Ishikawa (cell line): ENCODE data around the gene RALGAPA2.

Experiments
- CREB1 ChIP-seq: IDR thresholded peaks from 2 replicates; pipeline ENCODE4 v1.6.1; 2012; ENCODE audit warnings: low read depth
- EP300 ChIP-seq: IDR thresholded peaks from 2 replicates; pipeline ENCODE4 v1.6.1; 2012; ENCODE audit warnings: borderline replicate concordance
- RAD21 ChIP-seq: IDR thresholded peaks from 2 replicates; pipeline ENCODE4 v1.6.1; 2012; ENCODE audit warnings: low read depth
- REST ChIP-seq: IDR thresholded peaks from 2 replicates; pipeline ENCODE4 v1.6.1; 2012; ENCODE audit warnings: low read depth, mild to moderate bottlenecking
- TEAD4 ChIP-seq: IDR thresholded peaks from 2 replicates; pipeline ENCODE4 v1.6.1; 2012
- USF1 ChIP-seq: IDR thresholded peaks from 2 replicates; pipeline ENCODE4 v1.6.1; 2012

- TF ChIP-seq RAD21 (no peak), REST (no peak), EP300 (no peak), CREB1 (no peak), USF1 (no peak), TEAD4 (no peak)
Observed at GRCh38 chr20:20500312-20500711, 212.1 kb downstream of the RALGAPA2 start.
